Stomach (tissue), 4 donors: Measurements from ENCODE around the gene FMN2.

Experiments used
- EP300 ChIP-seq: sonication (generic); formaldehyde crosslinking; IDR thresholded peaks from one replicate; pipeline ENCODE4 v1.6.1; 2017; ENCODE audit warnings: antibody characterized with exemption
- POLR2A ChIP-seq, 4 donors: fragments of 450-650 bp; IDR thresholded peaks; one replicate each; pipeline ENCODE4 v1.6.1; 2016; ENCODE audit warnings: antibody characterized with exemption in 4 of 4, control low read depth in 2 of 4, mild to moderate bottlenecking in 1 of 4, moderate library complexity in 1 of 4
- POLR2AphosphoS5 ChIP-seq, 3 donors: sonication (generic); formaldehyde crosslinking; IDR thresholded peaks; one replicate each; pipeline ENCODE4 v1.6.1; 2016; ENCODE audit warnings: antibody characterized with exemption in 3 of 3
- TF ChIP-seq, protein P1 (sequence below), 7 experiments: fragments of 450-650 bp in 4 of 7; fragments of 200-600 bp in 3 of 7; sonication (generic) in 3 of 7; IDR thresholded peaks; one replicate each; pipeline ENCODE4 v1.5.1; 2016 to 2019; ENCODE audit warnings: antibody characterized with exemption in 7 of 7, control low read depth in 2 of 7, mild to moderate bottlenecking in 1 of 7

DNA sequence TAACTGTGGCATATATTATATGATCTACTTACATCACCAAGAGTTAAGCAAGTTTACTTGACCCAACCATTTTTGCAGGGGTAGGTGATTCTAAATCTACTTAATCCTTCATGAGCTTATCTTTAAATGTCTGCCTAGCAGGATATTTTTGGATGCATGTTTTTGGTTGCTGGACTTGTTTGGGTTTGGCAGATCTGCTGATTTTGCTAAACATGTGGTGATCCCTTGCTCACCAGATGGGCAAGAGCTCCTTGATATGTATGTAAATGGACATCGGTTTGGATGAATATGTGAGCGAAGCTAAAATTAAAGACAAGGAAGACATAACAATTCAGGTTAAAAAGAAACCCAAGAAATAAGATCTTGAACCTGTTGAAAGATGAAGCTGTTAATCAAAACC is 36.7 kb downstream of the FMN2 start:
- no peak for TF ChIP-seq POLR2A (IDR thresholded peaks at IDR 0.05)
- TF ChIP-seq EP300 = no peak
- TF ChIP-seq, protein P1, sequence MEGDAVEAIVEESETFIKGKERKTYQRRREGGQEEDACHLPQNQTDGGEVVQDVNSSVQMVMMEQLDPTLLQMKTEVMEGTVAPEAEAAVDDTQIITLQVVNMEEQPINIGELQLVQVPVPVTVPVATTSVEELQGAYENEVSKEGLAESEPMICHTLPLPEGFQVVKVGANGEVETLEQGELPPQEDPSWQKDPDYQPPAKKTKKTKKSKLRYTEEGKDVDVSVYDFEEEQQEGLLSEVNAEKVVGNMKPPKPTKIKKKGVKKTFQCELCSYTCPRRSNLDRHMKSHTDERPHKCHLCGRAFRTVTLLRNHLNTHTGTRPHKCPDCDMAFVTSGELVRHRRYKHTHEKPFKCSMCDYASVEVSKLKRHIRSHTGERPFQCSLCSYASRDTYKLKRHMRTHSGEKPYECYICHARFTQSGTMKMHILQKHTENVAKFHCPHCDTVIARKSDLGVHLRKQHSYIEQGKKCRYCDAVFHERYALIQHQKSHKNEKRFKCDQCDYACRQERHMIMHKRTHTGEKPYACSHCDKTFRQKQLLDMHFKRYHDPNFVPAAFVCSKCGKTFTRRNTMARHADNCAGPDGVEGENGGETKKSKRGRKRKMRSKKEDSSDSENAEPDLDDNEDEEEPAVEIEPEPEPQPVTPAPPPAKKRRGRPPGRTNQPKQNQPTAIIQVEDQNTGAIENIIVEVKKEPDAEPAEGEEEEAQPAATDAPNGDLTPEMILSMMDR (IDR thresholded peaks at IDR 0.05) = no peak
- no peak for TF ChIP-seq POLR2AphosphoS5 (IDR thresholded peaks at IDR 0.05)
